Spleen (tissue), 7 donors: ENCODE data around the gene KHDC1.
A peak's percentile ranks its signal among the peaks of the same experiment; 100 is the strongest.

ENCODE experiments used
- CTCF ChIP-seq, 11 experiments: fragments of 200-600 bp in 7 of 11; fragments of 450-650 bp in 4 of 11; sonication (generic) in 4 of 11; IDR thresholded peaks in 8 of 11; conservative IDR thresholded peaks in 3 of 11; 1 replicate in 7 of 11; 2 replicates in 4 of 11; pipeline versions ENCODE4 v1.4.0 to v1.8.0; 2016 to 2021; ENCODE audit warnings: antibody characterized with exemption in 11 of 11, inconsistent platforms in 4 of 11, mild to moderate bottlenecking in 1 of 11
- POLR2AphosphoS5 ChIP-seq, 3 donors: sonication (generic); formaldehyde crosslinking; IDR thresholded peaks; one replicate each; pipeline ENCODE4 v1.5.1; 2017; ENCODE audit warnings: antibody characterized with exemption in 3 of 3
- donor health status: DM: no; HTN: no; CAD: no; lungs with moderate emphysema.
- donor health status: DM: no; HTN: no; CAD: no.
- donor health status: DM: no; HTN: no; CAD: no.

- TF ChIP-seq POLR2AphosphoS5 (IDR thresholded peaks at IDR 0.05) (peak; percentile 21 to 69 (median 62)), CTCF (IDR thresholded peaks at IDR 0.05 in 8 of 11, conservative IDR thresholded peaks at IDR 0.05 in 3 of 11) (no peak)
Observed at GRCh38 chr6:73262671-73263569, at the start of gene KHDC1.
